Upper lobe of left lung (tissue), 6 donors: ENCODE measurements around the gene SLC4A2. TPM values are rescaled to one million over a fixed set of nuclear protein-coding genes. Genes with fewer than 3 reads are reported as not detected.

ENCODE experiments used
- ATAC-seq, 2 donors: fragments of 200-7000 bp; cut with Tn5 transposase; one replicate each; pipeline ENCODE4 v1.9.1; 2022; ENCODE audit warnings: mild to moderate bottlenecking in 2 of 2, moderate library complexity in 2 of 2; ENCODE audit not compliant: low FRiP score in 2 of 2
- DNase-seq, 2 donors: peaks; one replicate each; pipeline ENCODE4 v3.0.0-alpha.2; 2019 to 2020
- H3K27ac ChIP-seq, 4 donors: fragments of 200-600 bp; sonication (generic); one replicate each; pipeline ENCODE4 v1.5.1; 2016 to 2019
- H3K27me3 ChIP-seq, 4 donors: fragments of 200-600 bp; sonication (generic); one replicate each; pipeline ENCODE4 v1.5.1; 2017 to 2019
- H3K36me3 ChIP-seq, 4 donors: fragments of 200-600 bp; sonication (generic); one replicate each; pipeline ENCODE4 v1.5.1; 2016 to 2019
- H3K4me1 ChIP-seq, 4 donors: fragments of 200-600 bp; sonication (generic); one replicate each; pipeline ENCODE4 v1.5.1; 2018 to 2019
- H3K4me3 ChIP-seq, 4 donors: fragments of 200-600 bp; sonication (generic); one replicate each; pipeline ENCODE4 v1.5.1; 2017 to 2019; ENCODE audit warnings: mild to moderate bottlenecking in 2 of 4, moderate library complexity in 1 of 4
- H3K9me3 ChIP-seq, 4 donors: fragments of 200-600 bp; sonication (generic); one replicate each; pipeline ENCODE4 v1.5.1; 2018 to 2019
- EP300 ChIP-seq, 4 donors: sonication (generic); formaldehyde crosslinking; IDR thresholded peaks; one replicate each; pipeline ENCODE4 v1.5.1; 2017; ENCODE audit warnings: antibody characterized with exemption in 4 of 4, control low read depth in 2 of 4
- POLR2A ChIP-seq, 4 donors: fragments of 450-650 bp; IDR thresholded peaks; one replicate each; pipeline ENCODE4 v1.5.1; 2016 to 2017; ENCODE audit warnings: antibody characterized with exemption in 4 of 4, mild to moderate bottlenecking in 2 of 4
- POLR2AphosphoS5 ChIP-seq, 2 donors: sonication (generic); formaldehyde crosslinking; IDR thresholded peaks; one replicate each; pipeline ENCODE4 v1.5.1; 2017; ENCODE audit warnings: antibody characterized with exemption in 2 of 2
- WGBS, 2 donors: methylation state at CpG; one replicate each; pipeline ENCODE4 v1.1.5; 2017 to 2018; 5-methylcytosine and 5-hydroxymethylcytosine counted together
- total RNA-seq, 6 donors: library from RNA; depleted of rRNA in 4 of 6; stranded (reverse); fragments of >200 nt in 4 of 6; gene quantifications; one replicate each; pipeline versions ENCODE4 v1.1.0 to v1.2.1, GENCODE V29; 2016 to 2021
- TF ChIP-seq, protein P1 (sequence below), 6 experiments: fragments of 450-650 bp in 4 of 6; fragments of 200-600 bp in 2 of 6; sonication (generic) in 2 of 6; IDR thresholded peaks; one replicate each; pipeline ENCODE4 v1.5.1; 2016 to 2019; ENCODE audit warnings: antibody characterized with exemption in 6 of 6
- donor health status: DM: no; HTN: no; CAD: no; lungs with moderate emphysema.
- donor health status: DM: no; HTN: yes; CAD: no; lungs with severe emphysema.

Gene SLC4A2
- total RNA-seq, 6 donors from 2014 or later = 88.4 to 312 (median 188) TPM

DNA sequence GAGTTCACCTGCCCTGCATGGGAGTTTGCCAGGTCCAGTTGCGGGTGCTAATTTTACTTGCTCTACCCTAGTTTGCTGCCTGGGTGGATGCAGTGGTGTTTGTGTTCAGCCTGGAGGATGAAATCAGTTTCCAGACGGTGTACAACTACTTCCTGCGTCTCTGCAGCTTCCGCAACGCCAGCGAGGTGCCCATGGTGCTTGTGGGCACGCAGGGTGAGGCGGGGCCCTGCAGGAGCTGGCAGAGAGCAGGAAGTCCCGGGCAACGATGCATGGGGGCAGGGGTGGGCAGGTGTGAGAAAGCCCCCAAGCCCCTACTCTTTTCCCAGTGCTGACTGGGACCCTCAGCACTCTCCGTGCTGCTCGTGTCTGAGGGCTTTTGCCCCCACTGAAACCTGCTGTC, 58.2 kb downstream of the SLC4A2 start:
- ATAC-seq = no peak
- Histone ChIP-seq H3K4me1 (peaks cover 15 to 41% (median 22%) of the 10 kb centered on the region in 4 donors), H3K9me3 (no peaks in the 10 kb centered on the region), H3K27me3 (no peaks in the 10 kb centered on the region), H3K4me3 (peak overlapping the region in 1 of 4 donors; percentile 55), H3K36me3 (peaks cover 17 to 64% (median 52%) of the 10 kb centered on the region in 4 donors), H3K27ac (peak overlapping the region in 1 of 4 donors; percentile 23)
- WGBS, 2 donors = 83 to 86% methylated on average over 4 to 12 of the region's 12 CpGs
- DNase-seq = no peak
- TF ChIP-seq, protein P1, sequence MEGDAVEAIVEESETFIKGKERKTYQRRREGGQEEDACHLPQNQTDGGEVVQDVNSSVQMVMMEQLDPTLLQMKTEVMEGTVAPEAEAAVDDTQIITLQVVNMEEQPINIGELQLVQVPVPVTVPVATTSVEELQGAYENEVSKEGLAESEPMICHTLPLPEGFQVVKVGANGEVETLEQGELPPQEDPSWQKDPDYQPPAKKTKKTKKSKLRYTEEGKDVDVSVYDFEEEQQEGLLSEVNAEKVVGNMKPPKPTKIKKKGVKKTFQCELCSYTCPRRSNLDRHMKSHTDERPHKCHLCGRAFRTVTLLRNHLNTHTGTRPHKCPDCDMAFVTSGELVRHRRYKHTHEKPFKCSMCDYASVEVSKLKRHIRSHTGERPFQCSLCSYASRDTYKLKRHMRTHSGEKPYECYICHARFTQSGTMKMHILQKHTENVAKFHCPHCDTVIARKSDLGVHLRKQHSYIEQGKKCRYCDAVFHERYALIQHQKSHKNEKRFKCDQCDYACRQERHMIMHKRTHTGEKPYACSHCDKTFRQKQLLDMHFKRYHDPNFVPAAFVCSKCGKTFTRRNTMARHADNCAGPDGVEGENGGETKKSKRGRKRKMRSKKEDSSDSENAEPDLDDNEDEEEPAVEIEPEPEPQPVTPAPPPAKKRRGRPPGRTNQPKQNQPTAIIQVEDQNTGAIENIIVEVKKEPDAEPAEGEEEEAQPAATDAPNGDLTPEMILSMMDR (IDR thresholded peaks at IDR 0.05) = no peak
- TF ChIP-seq POLR2AphosphoS5 (IDR thresholded peaks at IDR 0.05) (no peak), EP300 (IDR thresholded peaks at IDR 0.05) (no peak), POLR2A (IDR thresholded peaks at IDR 0.05) (no peak)

- DNase-seq = peak in 1 of 2 donors; percentile 77
- Histone ChIP-seq H3K36me3 (peaks cover 17 to 72% (median 60%) of the 10 kb centered on the region in 4 donors), H3K4me3 (no peak overlapping the region), H3K4me1 (peaks cover 7 to 33% (median 19%) of the 10 kb centered on the region in 4 donors), H3K27me3 (no peaks in the 10 kb centered on the region), H3K27ac (no peak overlapping the region), H3K9me3 (no peaks in the 10 kb centered on the region)
- ATAC-seq = no peak
- no peak for TF ChIP-seq EP300 (IDR thresholded peaks at IDR 0.05)
- TF ChIP-seq POLR2A (IDR thresholded peaks at IDR 0.05) = no peak
- TF ChIP-seq, protein P1 (IDR thresholded peaks at IDR 0.05) = no peak
- 95% methylated on average over 32 to 38 of the region's 38 CpGs for WGBS, 2 donors
These were observed 59.0 kb downstream of the SLC4A2 start for GRCh38 chr7:151118108-151119054.

GRCh38 chr7:151119055-151119415, 59.6 kb downstream of the SLC4A2 start:
- Histone ChIP-seq H3K4me3 (no peak overlapping the region), H3K36me3 (peaks cover 17 to 76% (median 63%) of the 10 kb centered on the region in 4 donors), H3K4me1 (peaks cover 6 to 31% (median 16%) of the 10 kb centered on the region in 4 donors), H3K9me3 (no peaks in the 10 kb centered on the region), H3K27ac (no peak overlapping the region), H3K27me3 (no peaks in the 10 kb centered on the region)
- ATAC-seq (no peak), DNase-seq (no peak)
- TF ChIP-seq, protein P1 (IDR thresholded peaks at IDR 0.05) = no peak
- TF ChIP-seq EP300 (IDR thresholded peaks at IDR 0.05) (no peak), POLR2A (IDR thresholded peaks at IDR 0.05) (no peak), POLR2AphosphoS5 (IDR thresholded peaks at IDR 0.05) (no peak)
- 95 to 96% methylated on average over 7 to 13 of the region's 13 CpGs for WGBS, 2 donors

DNA sequence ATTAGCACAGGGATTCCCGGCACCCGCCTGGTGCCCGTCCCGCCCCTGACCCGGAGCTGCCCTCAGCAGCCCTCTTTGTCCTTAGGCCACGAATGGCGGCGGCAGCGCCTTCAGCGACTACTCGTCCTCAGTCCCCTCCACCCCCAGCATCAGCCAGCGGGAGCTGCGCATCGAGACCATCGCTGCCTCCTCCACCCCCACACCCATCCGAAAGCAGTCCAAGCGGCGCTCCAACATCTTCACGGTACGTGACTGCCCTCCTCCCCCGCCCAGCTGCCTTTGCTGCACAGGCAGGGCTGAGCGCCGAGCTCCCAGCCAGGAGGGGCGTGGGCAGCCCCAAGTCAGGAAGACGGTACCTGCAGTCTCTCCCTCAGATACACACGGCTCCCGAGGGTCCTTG, 60.5 kb downstream of the SLC4A2 start:
- no peaks in the 10 kb centered on the region for H3K9me3 ChIP-seq
- no peak overlapping the region for H3K4me3 ChIP-seq
- DNase-seq (peak in 1 of 2 donors; percentile 83), ATAC-seq (no peak)
- no peak for TF ChIP-seq POLR2AphosphoS5 (IDR thresholded peaks at IDR 0.05)
- TF ChIP-seq POLR2A (IDR thresholded peaks at IDR 0.05) = no peak
- no peak for TF ChIP-seq EP300 (IDR thresholded peaks at IDR 0.05)
- TF ChIP-seq, protein P1 (IDR thresholded peaks at IDR 0.05) = no peak
- H3K27me3 ChIP-seq = no peaks in the 10 kb centered on the region
- no peak overlapping the region for H3K27ac ChIP-seq
- peaks cover 10 to 26% (median 16%) of the 10 kb centered on the region in 4 donors for H3K4me1 ChIP-seq
- 96% methylated on average over 25 of the region's 27 CpGs for WGBS, 2 donors
- peaks cover 18 to 81% (median 70%) of the 10 kb centered on the region in 4 donors for H3K36me3 ChIP-seq
